ENCODE data around the gene NCOA1. TPM values are rescaled to one million over a fixed set of nuclear protein-coding genes. Genes with fewer than 3 reads are reported as not detected.

Gene NCOA1
- polyA plus RNA-seq, 1 donor (not counting 4 experiments of a cell fraction or from before 2014, with no cell fraction given), result 5.0 TPM

DNA sequence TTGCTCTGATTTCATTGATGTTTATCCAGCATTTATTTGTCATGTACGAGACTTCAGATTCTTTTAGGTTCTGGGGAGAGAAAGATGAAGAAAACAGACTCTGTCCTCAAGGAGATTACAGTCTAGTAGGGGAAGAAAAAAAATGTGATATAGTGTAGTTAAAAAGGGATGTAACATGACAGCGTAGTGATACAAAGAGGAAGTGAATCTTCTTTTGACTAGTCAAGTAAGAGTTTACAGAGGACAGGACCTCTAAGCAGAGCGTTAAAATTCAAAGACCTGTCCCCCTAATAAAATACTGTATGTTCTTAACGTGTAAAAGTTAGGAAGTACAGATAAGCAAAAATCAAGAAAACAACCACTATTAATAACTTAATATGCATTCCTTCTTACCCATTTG, 47.7 kb downstream of the NCOA1 start:
- Histone ChIP-seq H2AFZ (ENCODE audit: control insufficient read depth, low read length) (no peak overlapping the region), H3K4me3 (ENCODE audit: control insufficient read depth in 2 of 3, extremely low read depth in 1 of 3, insufficient read depth in 2 of 3, low read depth in 1 of 3, low read length in 3 of 3) (no peak overlapping the region), H3K9ac (ENCODE audit: control insufficient read depth, extremely low read depth, insufficient read depth, low read length) (no peak overlapping the region), H3K9me3 (ENCODE audit: control insufficient read depth, low read depth, low read length) (no peaks in the 10 kb centered on the region), H3K4me2 (ENCODE audit: control insufficient read depth, extremely low read depth, insufficient read depth, low read depth, low read length) (no peak overlapping the region), H3K36me3 (ENCODE audit: control insufficient read depth in 2 of 2, extremely low read depth in 1 of 2, insufficient read depth in 2 of 2, low read length in 2 of 2) (no peaks in the 10 kb centered on the region), H4K20me1 (ENCODE audit: control insufficient read depth, extremely low read depth, insufficient read depth, low read length) (no peaks in the 10 kb centered on the region), H3K27me3 (ENCODE audit: control insufficient read depth, extremely low read depth, insufficient read depth, low read length) (no peaks in the 10 kb centered on the region), H3K79me2 (ENCODE audit: control insufficient read depth, insufficient read depth, low read length) (no peaks in the 10 kb centered on the region), H3K27ac (ENCODE audit: control insufficient read depth, insufficient read depth, low read length) (no peak overlapping the region), H3K4me1 (ENCODE audit: control insufficient read depth, extremely low read depth, insufficient read depth, low read length) (no peaks in the 10 kb centered on the region), H3K9me1 (ENCODE audit: control insufficient read depth, extremely low read depth, insufficient read depth, low read length) (no peaks in the 10 kb centered on the region)
- DNase-seq (ENCODE audit: low read depth, low spot score) (no peak), FAIRE-seq (no peak)
- dilution Hi-C loops (cut with MboI; ENCODE audit: extremely low pct_ligation_motif_present, low sequenced_read_pairs), result no loop called here
- no peak for TF ChIP-seq EZH2 (IDR thresholded peaks at IDR 0.05; ENCODE audit: low read length)
- TF ChIP-seq, protein P1, sequence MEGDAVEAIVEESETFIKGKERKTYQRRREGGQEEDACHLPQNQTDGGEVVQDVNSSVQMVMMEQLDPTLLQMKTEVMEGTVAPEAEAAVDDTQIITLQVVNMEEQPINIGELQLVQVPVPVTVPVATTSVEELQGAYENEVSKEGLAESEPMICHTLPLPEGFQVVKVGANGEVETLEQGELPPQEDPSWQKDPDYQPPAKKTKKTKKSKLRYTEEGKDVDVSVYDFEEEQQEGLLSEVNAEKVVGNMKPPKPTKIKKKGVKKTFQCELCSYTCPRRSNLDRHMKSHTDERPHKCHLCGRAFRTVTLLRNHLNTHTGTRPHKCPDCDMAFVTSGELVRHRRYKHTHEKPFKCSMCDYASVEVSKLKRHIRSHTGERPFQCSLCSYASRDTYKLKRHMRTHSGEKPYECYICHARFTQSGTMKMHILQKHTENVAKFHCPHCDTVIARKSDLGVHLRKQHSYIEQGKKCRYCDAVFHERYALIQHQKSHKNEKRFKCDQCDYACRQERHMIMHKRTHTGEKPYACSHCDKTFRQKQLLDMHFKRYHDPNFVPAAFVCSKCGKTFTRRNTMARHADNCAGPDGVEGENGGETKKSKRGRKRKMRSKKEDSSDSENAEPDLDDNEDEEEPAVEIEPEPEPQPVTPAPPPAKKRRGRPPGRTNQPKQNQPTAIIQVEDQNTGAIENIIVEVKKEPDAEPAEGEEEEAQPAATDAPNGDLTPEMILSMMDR (optimal IDR thresholded peaks at IDR 0.05 in 1 of 3, IDR thresholded peaks at IDR 0.05 in 1 of 3, conservative IDR thresholded peaks at IDR 0.05 in 1 of 3; ENCODE audit: extremely low read depth in 1 of 3, insufficient read depth in 2 of 3, low read length in 3 of 3), result no peak

DNA sequence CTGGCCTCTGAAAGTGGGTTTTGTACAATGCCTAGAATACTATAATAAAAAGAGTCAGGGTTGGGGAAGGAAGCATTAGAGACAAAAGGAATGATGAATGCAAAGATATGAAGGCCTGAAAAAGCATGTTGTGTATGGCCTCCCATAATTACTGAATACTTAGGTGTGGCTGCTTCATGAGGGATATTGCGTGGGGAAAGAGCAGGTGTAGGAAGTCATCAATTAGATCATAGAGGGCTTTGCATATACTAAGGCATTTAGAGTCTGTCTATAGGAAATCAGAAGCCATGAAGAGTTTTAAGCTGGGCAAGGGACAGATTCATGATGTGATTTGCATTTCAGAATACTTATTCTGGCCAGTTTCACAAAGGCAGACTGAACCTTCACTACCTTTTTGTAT, 48.2 kb downstream of the NCOA1 start:
- DNase-seq (ENCODE audit: low read depth, low spot score) (no peak), FAIRE-seq (no peak)
- H2AFZ ChIP-seq (ENCODE audit: control insufficient read depth, low read length), result no peak overlapping the region
- H3K4me3 ChIP-seq (ENCODE audit: control insufficient read depth in 2 of 3, extremely low read depth in 1 of 3, insufficient read depth in 2 of 3, low read depth in 1 of 3, low read length in 3 of 3), result no peak overlapping the region
- no peaks in the 10 kb centered on the region for H3K9me3 ChIP-seq (ENCODE audit: control insufficient read depth, low read depth, low read length)
- no peaks in the 10 kb centered on the region for H4K20me1 ChIP-seq (ENCODE audit: control insufficient read depth, extremely low read depth, insufficient read depth, low read length)
- no peaks in the 10 kb centered on the region for H3K27me3 ChIP-seq (ENCODE audit: control insufficient read depth, extremely low read depth, insufficient read depth, low read length)
- no peak overlapping the region for H3K27ac ChIP-seq (ENCODE audit: control insufficient read depth, insufficient read depth, low read length)
- dilution Hi-C loops (cut with MboI; ENCODE audit: extremely low pct_ligation_motif_present, low sequenced_read_pairs), result no loop called here
- H3K4me2 ChIP-seq (ENCODE audit: control insufficient read depth, extremely low read depth, insufficient read depth, low read depth, low read length), result no peak overlapping the region
- TF ChIP-seq, protein P1 (optimal IDR thresholded peaks at IDR 0.05 in 1 of 3, IDR thresholded peaks at IDR 0.05 in 1 of 3, conservative IDR thresholded peaks at IDR 0.05 in 1 of 3; ENCODE audit: extremely low read depth in 1 of 3, insufficient read depth in 2 of 3, low read length in 3 of 3), result no peak
- TF ChIP-seq EZH2 (IDR thresholded peaks at IDR 0.05; ENCODE audit: low read length), result no peak
- no peaks in the 10 kb centered on the region for H3K36me3 ChIP-seq (ENCODE audit: control insufficient read depth in 2 of 2, extremely low read depth in 1 of 2, insufficient read depth in 2 of 2, low read length in 2 of 2)
- H3K9me1 ChIP-seq (ENCODE audit: control insufficient read depth, extremely low read depth, insufficient read depth, low read length), result no peaks in the 10 kb centered on the region
- H3K79me2 ChIP-seq (ENCODE audit: control insufficient read depth, insufficient read depth, low read length), result no peaks in the 10 kb centered on the region
- no peaks in the 10 kb centered on the region for H3K4me1 ChIP-seq (ENCODE audit: control insufficient read depth, extremely low read depth, insufficient read depth, low read length)
- H3K9ac ChIP-seq (ENCODE audit: control insufficient read depth, extremely low read depth, insufficient read depth, low read length), result no peak overlapping the region

Data from keratinocyte (primary cell).